ENCODE data around the gene TMPRSS13.
A peak's percentile ranks its signal among the peaks of the same experiment; 100 is the strongest.
"Not testable (repeated sequence)": the region's sequence is repeated elsewhere in the genome, so short reads cannot be mapped to it uniquely, and the experiment has no call there.

Gene TMPRSS13

DNA sequence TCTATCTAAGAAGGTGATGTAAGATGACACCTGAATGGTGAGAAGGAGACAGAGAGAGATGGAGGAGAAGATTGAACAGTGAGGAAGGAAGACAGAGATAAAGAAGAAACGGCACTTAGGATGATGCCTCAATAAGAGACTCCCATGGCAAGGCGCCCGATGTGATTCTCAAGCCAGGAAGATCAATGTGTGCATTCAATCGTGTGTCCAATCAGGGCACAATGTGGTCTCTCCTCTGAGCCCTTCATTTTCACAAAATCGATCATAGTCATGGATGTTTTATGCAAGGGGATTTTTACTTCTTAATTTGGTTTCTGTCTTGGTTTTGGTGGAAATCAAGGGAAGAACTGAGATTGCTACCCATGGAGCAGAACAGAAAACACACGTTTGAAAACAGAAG, 19.9 kb upstream of the TMPRSS13 start:
- Histone ChIP-seq H3K4ac (ENCODE audit: low read length) (no peak overlapping the region), H3K23ac (ENCODE audit: low read depth, low read length, poor library complexity) (no peak overlapping the region), H3K9ac (ENCODE audit: low read depth, low read length, poor library complexity) (no peak overlapping the region), H3K36me3 (replicated peaks in 1 of 2; ENCODE audit: control insufficient read depth in 2 of 2, insufficient read depth in 2 of 2, low read length in 2 of 2) (no peaks in the 10 kb centered on the region), H2BK12ac (ENCODE audit: low read length) (no peak overlapping the region), H3K27me3 (ENCODE audit: control insufficient read depth in 3 of 3, insufficient read depth in 3 of 3, low read depth in 1 of 3, low read length in 3 of 3) (peaks cover 0 to 5% (median 0%) of the 10 kb centered on the region in 3 experiments), H2BK15ac (ENCODE audit: low read length) (no peak overlapping the region), H3K27ac (replicated peaks; ENCODE audit: low read length) (no peak overlapping the region), H4K91ac (ENCODE audit: low read depth, low read length, poor library complexity) (no peak overlapping the region), H3K4me2 (ENCODE audit: insufficient read depth, low read length, poor library complexity, severe bottlenecking) (no peak overlapping the region), H3K4me3 (ENCODE audit: low read length in 2 of 2) (no peak overlapping the region), H3K79me1 (ENCODE audit: low read depth, low read length) (no peaks in the 10 kb centered on the region), H3K4me1 (ENCODE audit: control insufficient read depth in 2 of 2, insufficient read depth in 1 of 2, low read depth in 1 of 2, low read length in 2 of 2) (peaks cover 0 to 4% of the 10 kb centered on the region in 2 donors), H3K14ac (ENCODE audit: low read length) (no peak overlapping the region), H2AK5ac (ENCODE audit: low read depth, low read length) (no peak overlapping the region), H2BK120ac (ENCODE audit: low read depth, low read length) (no peak overlapping the region), H3K18ac (ENCODE audit: low read length) (no peak overlapping the region), H3K9me3 (replicated peaks in 1 of 2; ENCODE audit: control insufficient read depth in 2 of 2, insufficient read depth in 1 of 2, low read depth in 1 of 2, low read length in 2 of 2) (no peaks in the 10 kb centered on the region), H2AFZ (ENCODE audit: low read length) (no peak overlapping the region), H4K8ac (ENCODE audit: low read depth, low read length) (no peak overlapping the region), H2BK5ac (ENCODE audit: low read length) (no peak overlapping the region)
- no CpG with 5 or more reads among the region's 6 CpGs for WGBS, 2 donors (ENCODE audit: extremely low coverage in 2 of 2, insufficient read length in 2 of 2, insufficient replicate concordance in 1 of 2)
- DNase-seq (ENCODE audit: low spot score) = no peak

DNA sequence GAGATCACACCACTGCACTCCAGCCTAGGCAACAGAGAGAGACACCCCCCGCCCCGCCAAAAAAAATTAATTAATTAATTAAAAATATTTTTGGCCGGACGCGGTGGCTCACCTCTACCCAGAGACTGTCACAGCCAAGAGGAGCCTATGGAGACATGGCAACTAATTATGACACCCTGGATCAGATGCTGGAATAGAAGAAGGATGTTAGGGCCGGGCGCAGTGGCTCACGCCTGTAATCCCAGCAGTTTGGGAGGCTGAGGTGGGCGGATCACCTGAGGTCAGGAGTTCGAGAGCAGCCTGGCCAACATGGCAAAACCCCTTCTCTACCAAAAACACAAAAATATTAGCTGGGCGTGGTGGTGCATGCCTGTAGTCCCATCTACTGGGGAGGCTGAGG, 19.3 kb upstream of the TMPRSS13 start:
- no CpG with 5 or more reads among the region's 11 CpGs for WGBS, 2 donors (ENCODE audit: extremely low coverage in 2 of 2, insufficient read length in 2 of 2, insufficient replicate concordance in 1 of 2)
- not testable (repeated sequence) for H3K36me3 ChIP-seq (replicated peaks in 1 of 2; ENCODE audit: control insufficient read depth in 2 of 2, insufficient read depth in 2 of 2, low read length in 2 of 2); H3K4me2 ChIP-seq (ENCODE audit: insufficient read depth, low read length, poor library complexity, severe bottlenecking); H2AK5ac ChIP-seq (ENCODE audit: low read depth, low read length); H3K14ac ChIP-seq (ENCODE audit: low read length); H3K18ac ChIP-seq (ENCODE audit: low read length); H2BK5ac ChIP-seq (ENCODE audit: low read length); DNase-seq (ENCODE audit: low spot score); H2BK15ac ChIP-seq (ENCODE audit: low read length); H3K9me3 ChIP-seq (replicated peaks in 1 of 2; ENCODE audit: control insufficient read depth in 2 of 2, insufficient read depth in 1 of 2, low read depth in 1 of 2, low read length in 2 of 2); H3K23ac ChIP-seq (ENCODE audit: low read depth, low read length, poor library complexity); H3K4ac ChIP-seq (ENCODE audit: low read length); H3K4me3 ChIP-seq (ENCODE audit: low read length in 2 of 2); H4K8ac ChIP-seq (ENCODE audit: low read depth, low read length); H3K9ac ChIP-seq (ENCODE audit: low read depth, low read length, poor library complexity); H3K27me3 ChIP-seq (ENCODE audit: control insufficient read depth in 3 of 3, insufficient read depth in 3 of 3, low read depth in 1 of 3, low read length in 3 of 3); H2BK12ac ChIP-seq (ENCODE audit: low read length); H4K91ac ChIP-seq (ENCODE audit: low read depth, low read length, poor library complexity); H3K4me1 ChIP-seq (ENCODE audit: control insufficient read depth in 2 of 2, insufficient read depth in 1 of 2, low read depth in 1 of 2, low read length in 2 of 2); H2BK120ac ChIP-seq (ENCODE audit: low read depth, low read length); H3K79me1 ChIP-seq (ENCODE audit: low read depth, low read length); H2AFZ ChIP-seq (ENCODE audit: low read length); H3K27ac ChIP-seq (replicated peaks; ENCODE audit: low read length)

DNA sequence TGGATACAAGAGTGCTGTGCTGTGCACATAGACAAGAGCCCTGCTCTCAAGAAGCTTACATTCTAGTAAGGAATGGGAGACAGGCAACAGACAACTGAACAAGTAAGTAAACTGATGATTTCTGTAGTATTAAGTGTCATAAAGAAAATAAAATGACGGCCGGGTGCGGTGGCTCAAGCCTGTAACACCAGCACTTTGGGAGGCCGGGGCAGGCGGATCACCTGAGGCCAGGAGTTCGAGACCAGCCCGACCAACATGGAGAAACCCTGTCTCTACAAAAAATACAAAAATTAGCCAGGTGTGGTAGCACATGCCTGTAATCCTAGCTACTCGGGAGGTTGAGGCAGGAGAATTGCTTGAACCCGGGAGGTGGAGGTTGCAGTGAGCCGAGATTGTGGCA, 18.5 kb upstream of the TMPRSS13 start:
- not testable (repeated sequence) for H2BK15ac ChIP-seq (ENCODE audit: low read length); H3K14ac ChIP-seq (ENCODE audit: low read length); H3K4me2 ChIP-seq (ENCODE audit: insufficient read depth, low read length, poor library complexity, severe bottlenecking); DNase-seq (ENCODE audit: low spot score); H3K27ac ChIP-seq (replicated peaks; ENCODE audit: low read length); H3K4ac ChIP-seq (ENCODE audit: low read length); H2AK5ac ChIP-seq (ENCODE audit: low read depth, low read length); H2BK12ac ChIP-seq (ENCODE audit: low read length); H3K4me3 ChIP-seq (ENCODE audit: low read length in 2 of 2); H4K91ac ChIP-seq (ENCODE audit: low read depth, low read length, poor library complexity); H3K27me3 ChIP-seq (ENCODE audit: control insufficient read depth in 3 of 3, insufficient read depth in 3 of 3, low read depth in 1 of 3, low read length in 3 of 3); H3K18ac ChIP-seq (ENCODE audit: low read length); H3K9ac ChIP-seq (ENCODE audit: low read depth, low read length, poor library complexity); H2AFZ ChIP-seq (ENCODE audit: low read length); H2BK120ac ChIP-seq (ENCODE audit: low read depth, low read length); H3K36me3 ChIP-seq (replicated peaks in 1 of 2; ENCODE audit: control insufficient read depth in 2 of 2, insufficient read depth in 2 of 2, low read length in 2 of 2); H4K8ac ChIP-seq (ENCODE audit: low read depth, low read length); H3K79me1 ChIP-seq (ENCODE audit: low read depth, low read length); H3K9me3 ChIP-seq (replicated peaks in 1 of 2; ENCODE audit: control insufficient read depth in 2 of 2, insufficient read depth in 1 of 2, low read depth in 1 of 2, low read length in 2 of 2); H2BK5ac ChIP-seq (ENCODE audit: low read length); H3K23ac ChIP-seq (ENCODE audit: low read depth, low read length, poor library complexity); H3K4me1 ChIP-seq (ENCODE audit: control insufficient read depth in 2 of 2, insufficient read depth in 1 of 2, low read depth in 1 of 2, low read length in 2 of 2)
- WGBS, 2 donors (ENCODE audit: extremely low coverage in 2 of 2, insufficient read length in 2 of 2, insufficient replicate concordance in 1 of 2) = no CpG with 5 or more reads among the region's 10 CpGs

DNA sequence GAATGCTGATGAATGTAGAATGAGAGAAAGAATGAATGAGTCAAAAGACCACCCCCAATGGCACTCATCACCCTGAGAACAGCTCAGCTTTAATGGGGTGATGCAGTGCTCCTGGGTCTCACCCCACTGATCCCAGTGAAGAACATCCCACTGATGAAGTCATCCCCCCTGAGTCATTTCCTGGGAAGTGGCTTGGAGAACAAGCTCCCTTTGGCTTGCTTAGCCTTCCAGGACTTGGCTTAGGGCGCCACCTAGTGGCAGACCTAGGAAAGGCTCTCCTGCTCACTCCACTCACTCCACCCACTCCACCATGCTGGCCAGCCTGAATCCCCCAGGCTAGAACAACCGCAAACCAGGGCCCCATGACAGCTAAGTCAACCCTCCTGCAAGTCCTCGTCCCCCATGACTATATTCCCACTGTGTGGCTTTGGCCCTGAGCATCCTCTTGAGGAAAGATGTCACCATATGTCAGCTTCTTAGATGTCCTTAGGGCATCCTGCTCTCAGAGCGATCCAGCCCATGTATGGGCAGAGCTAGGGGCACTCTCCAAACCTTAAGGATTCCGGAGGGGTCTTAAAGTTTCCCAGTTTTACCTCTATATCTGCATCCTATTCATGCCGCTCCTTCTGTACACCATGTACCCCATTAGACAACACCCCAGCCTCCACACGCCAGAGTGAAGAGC, 17.8 kb upstream of the TMPRSS13 start:
- Histone ChIP-seq H4K8ac (ENCODE audit: low read depth, low read length) (no peak overlapping the region), H2AFZ (ENCODE audit: low read length) (no peak overlapping the region), H3K23ac (ENCODE audit: low read depth, low read length, poor library complexity) (no peak overlapping the region), H3K27ac (replicated peaks; ENCODE audit: low read length) (no peak overlapping the region), H3K9me3 (replicated peaks in 1 of 2; ENCODE audit: control insufficient read depth in 2 of 2, insufficient read depth in 1 of 2, low read depth in 1 of 2, low read length in 2 of 2) (no peaks in the 10 kb centered on the region), H2BK5ac (ENCODE audit: low read length) (no peak overlapping the region), H3K4me3 (ENCODE audit: low read length in 2 of 2) (no peak overlapping the region), H3K4me2 (ENCODE audit: insufficient read depth, low read length, poor library complexity, severe bottlenecking) (no peak overlapping the region), H2BK15ac (ENCODE audit: low read length) (no peak overlapping the region), H3K4ac (ENCODE audit: low read length) (no peak overlapping the region), H2BK120ac (ENCODE audit: low read depth, low read length) (no peak overlapping the region), H3K36me3 (replicated peaks in 1 of 2; ENCODE audit: control insufficient read depth in 2 of 2, insufficient read depth in 2 of 2, low read length in 2 of 2) (no peaks in the 10 kb centered on the region), H3K18ac (ENCODE audit: low read length) (no peak overlapping the region), H2AK5ac (ENCODE audit: low read depth, low read length) (no peak overlapping the region), H3K4me1 (ENCODE audit: control insufficient read depth in 2 of 2, insufficient read depth in 1 of 2, low read depth in 1 of 2, low read length in 2 of 2) (peaks cover 0 to 4% of the 10 kb centered on the region in 2 donors), H2BK12ac (ENCODE audit: low read length) (no peak overlapping the region), H3K79me1 (ENCODE audit: low read depth, low read length) (no peaks in the 10 kb centered on the region), H3K27me3 (ENCODE audit: control insufficient read depth in 3 of 3, insufficient read depth in 3 of 3, low read depth in 1 of 3, low read length in 3 of 3) (peaks cover 0 to 5% (median 0%) of the 10 kb centered on the region in 3 experiments), H3K14ac (ENCODE audit: low read length) (no peak overlapping the region), H3K9ac (ENCODE audit: low read depth, low read length, poor library complexity) (no peak overlapping the region), H4K91ac (ENCODE audit: low read depth, low read length, poor library complexity) (no peak overlapping the region)
- no CpG with 5 or more reads among the region's 7 CpGs for WGBS, 2 donors (ENCODE audit: extremely low coverage in 2 of 2, insufficient read length in 2 of 2, insufficient replicate concordance in 1 of 2)
- DNase-seq (ENCODE audit: low spot score) = peak; percentile 88
